Chondrocyte (in vitro differentiated cells): ENCODE data around the gene MEAK7. TPM values are rescaled to one million over a fixed set of nuclear protein-coding genes. Genes with fewer than 3 reads are reported as not detected.

Source experiments
- DNase-seq: peaks from one replicate; pipeline ENCODE4 v3.0.0; 2021; ENCODE audit warnings: mixed read lengths, low spot score
- H3K27ac Mint-ChIP-seq: one replicate; pipeline ENCODE4 v1.8.0; 2021; ENCODE audit warnings: mild to moderate bottlenecking, moderate library complexity, mixed read lengths; ENCODE audit not compliant: unreplicated experiment
- H3K27me3 Mint-ChIP-seq: 2 replicates; pipeline ENCODE4 v1.8.0; 2021; ENCODE audit warnings: low read depth, mixed read lengths
- H3K36me3 Mint-ChIP-seq: 2 replicates; pipeline ENCODE4 v1.8.0; 2021; ENCODE audit warnings: low read depth, mixed read lengths
- H3K4me1 Mint-ChIP-seq: 2 replicates; pipeline ENCODE4 v1.8.0; 2021; ENCODE audit warnings: low read depth, mild to moderate bottlenecking, mixed read lengths
- H3K4me3 Mint-ChIP-seq: one replicate; pipeline ENCODE4 v1.8.0; 2021; ENCODE audit warnings: mild to moderate bottlenecking, moderate library complexity, mixed read lengths; ENCODE audit not compliant: unreplicated experiment
- H3K9me3 Mint-ChIP-seq: 2 replicates; pipeline ENCODE4 v1.8.0; 2021; ENCODE audit warnings: low read depth, mixed read lengths
- CTCF ChIP-seq: fragments of 200-600 bp; sonication (generic); IDR thresholded peaks from 2 replicates; pipeline ENCODE4 v1.5.0; 2021; ENCODE audit warnings: antibody characterized with exemption, mild to moderate bottlenecking, moderate library complexity
- total RNA-seq: library from RNA; stranded (reverse); gene quantifications from 3 replicates; pipeline ENCODE4 v1.2.1, GENCODE V29; 2021

Gene MEAK7
- total RNA-seq, 1 donor from 2014 or later: 26.8 TPM

DNA sequence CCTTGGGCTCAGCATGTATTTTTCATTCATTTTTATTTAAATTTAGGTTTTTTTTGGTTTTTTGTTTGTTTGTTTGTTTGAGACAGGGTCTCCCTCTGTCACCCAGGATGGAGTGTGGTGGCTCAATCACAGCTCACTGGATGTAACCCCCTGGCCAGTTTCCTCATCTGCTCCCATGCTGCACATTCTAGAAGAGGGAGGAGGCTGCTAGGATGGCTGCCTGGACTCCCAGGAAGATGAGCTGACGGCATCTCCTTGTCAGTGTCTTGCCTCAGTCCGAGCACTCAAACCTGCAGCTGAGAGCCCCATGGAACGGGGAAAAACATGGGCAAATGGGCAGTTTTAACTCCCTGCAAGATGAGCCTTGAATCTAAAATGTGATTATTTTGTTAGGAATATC lies 7.5 kb downstream of the MEAK7 start:
- H3K27me3 Mint-ChIP-seq: no peaks in the 10 kb centered on the region
- peaks cover 19% of the 10 kb centered on the region for H3K36me3 Mint-ChIP-seq
- no peak overlapping the region for H3K27ac Mint-ChIP-seq
- TF ChIP-seq CTCF: no peak
- H3K9me3 Mint-ChIP-seq: no peaks in the 10 kb centered on the region
- peak; percentile 25 for DNase-seq
- no peak overlapping the region for H3K4me3 Mint-ChIP-seq
- H3K4me1 Mint-ChIP-seq: no peaks in the 10 kb centered on the region

GRCh38 chr16:84495506-84495905 lies 9.0 kb downstream of the MEAK7 start:
- Mint-ChIP-seq H3K27ac (no peak overlapping the region), H3K4me3 (no peak overlapping the region), H3K36me3 (peaks cover 23% of the 10 kb centered on the region), H3K9me3 (no peaks in the 10 kb centered on the region), H3K27me3 (no peaks in the 10 kb centered on the region), H3K4me1 (no peaks in the 10 kb centered on the region)
- TF ChIP-seq CTCF: no peak
- no peak for DNase-seq

DNA sequence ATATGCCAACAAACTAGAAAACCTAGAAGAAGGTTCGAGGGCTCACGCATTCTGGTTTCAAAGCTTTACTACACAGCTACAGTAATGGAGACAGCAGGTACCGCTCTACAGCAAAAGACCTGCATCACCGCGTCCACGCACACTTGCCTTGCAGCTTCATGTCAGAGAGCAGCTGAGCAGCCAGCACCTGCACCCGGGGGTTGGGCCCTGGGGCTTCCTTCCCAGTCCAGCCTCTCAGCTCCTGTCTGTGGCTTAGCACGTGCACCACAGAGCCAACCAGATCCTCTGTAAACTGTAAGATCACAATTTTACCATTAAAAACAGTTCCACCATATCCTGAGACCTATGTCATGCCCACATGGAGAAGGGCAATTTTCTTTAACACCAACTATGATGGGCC lies 15.3 kb downstream of the MEAK7 start:
- H3K4me3 Mint-ChIP-seq: no peak overlapping the region
- peaks cover 4% of the 10 kb centered on the region for H3K4me1 Mint-ChIP-seq
- H3K27ac Mint-ChIP-seq: no peak overlapping the region
- no peak for TF ChIP-seq CTCF
- no peaks in the 10 kb centered on the region for H3K9me3 Mint-ChIP-seq
- peaks cover 17% of the 10 kb centered on the region for H3K36me3 Mint-ChIP-seq
- no peak for DNase-seq
- no peaks in the 10 kb centered on the region for H3K27me3 Mint-ChIP-seq

- Mint-ChIP-seq H3K9me3 (no peaks in the 10 kb centered on the region), H3K4me1 (peaks cover 4% of the 10 kb centered on the region), H3K4me3 (no peak overlapping the region), H3K27ac (no peak overlapping the region), H3K36me3 (peaks cover 19% of the 10 kb centered on the region), H3K27me3 (no peaks in the 10 kb centered on the region)
- TF ChIP-seq CTCF: no peak
- DNase-seq: no peak
Observed at GRCh38 chr16:84487358-84487757, 17.1 kb downstream of the MEAK7 start.

GRCh38 chr16:84486551-84487235 lies 17.8 kb downstream of the MEAK7 start:
- no peak for DNase-seq
- Mint-ChIP-seq H3K27ac (no peak overlapping the region), H3K27me3 (no peaks in the 10 kb centered on the region), H3K4me1 (peaks cover 9% of the 10 kb centered on the region), H3K36me3 (peaks cover 19% of the 10 kb centered on the region), H3K9me3 (no peaks in the 10 kb centered on the region), H3K4me3 (no peak overlapping the region)
- TF ChIP-seq CTCF: no peak
